Activated T-cell treated with anti-CD3 and anti-CD28 coated beads for 1 hour (primary cell): ENCODE results near the gene MICAL2.

ENCODE experiments used
- DNase-seq: peaks from one replicate; pipeline ENCODE4 v3.0.0-alpha.2; 2020; ENCODE audit warnings: low read depth

MICAL2 gene

DNA sequence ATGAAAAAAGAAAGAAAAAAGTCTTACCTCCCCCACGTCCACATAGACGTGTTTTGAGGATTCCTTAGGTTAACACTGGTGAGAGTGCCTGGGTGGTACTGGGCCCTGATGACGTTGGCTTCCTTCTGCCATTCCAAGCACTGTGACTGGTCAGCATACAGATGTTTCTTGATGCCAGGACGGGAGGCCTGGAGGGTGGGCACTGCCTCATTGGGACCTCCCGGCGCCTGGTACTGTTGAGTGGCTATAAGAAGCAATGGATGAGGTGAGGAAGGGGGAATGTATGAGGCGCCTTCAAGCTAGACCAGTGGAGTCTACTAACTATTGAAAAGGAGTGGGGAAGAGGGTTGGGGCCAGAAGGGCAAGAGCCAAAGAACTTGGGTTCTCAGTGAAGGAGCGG, 45.3 kb downstream of the MICAL2 start:
- no peak for DNase-seq

DNA sequence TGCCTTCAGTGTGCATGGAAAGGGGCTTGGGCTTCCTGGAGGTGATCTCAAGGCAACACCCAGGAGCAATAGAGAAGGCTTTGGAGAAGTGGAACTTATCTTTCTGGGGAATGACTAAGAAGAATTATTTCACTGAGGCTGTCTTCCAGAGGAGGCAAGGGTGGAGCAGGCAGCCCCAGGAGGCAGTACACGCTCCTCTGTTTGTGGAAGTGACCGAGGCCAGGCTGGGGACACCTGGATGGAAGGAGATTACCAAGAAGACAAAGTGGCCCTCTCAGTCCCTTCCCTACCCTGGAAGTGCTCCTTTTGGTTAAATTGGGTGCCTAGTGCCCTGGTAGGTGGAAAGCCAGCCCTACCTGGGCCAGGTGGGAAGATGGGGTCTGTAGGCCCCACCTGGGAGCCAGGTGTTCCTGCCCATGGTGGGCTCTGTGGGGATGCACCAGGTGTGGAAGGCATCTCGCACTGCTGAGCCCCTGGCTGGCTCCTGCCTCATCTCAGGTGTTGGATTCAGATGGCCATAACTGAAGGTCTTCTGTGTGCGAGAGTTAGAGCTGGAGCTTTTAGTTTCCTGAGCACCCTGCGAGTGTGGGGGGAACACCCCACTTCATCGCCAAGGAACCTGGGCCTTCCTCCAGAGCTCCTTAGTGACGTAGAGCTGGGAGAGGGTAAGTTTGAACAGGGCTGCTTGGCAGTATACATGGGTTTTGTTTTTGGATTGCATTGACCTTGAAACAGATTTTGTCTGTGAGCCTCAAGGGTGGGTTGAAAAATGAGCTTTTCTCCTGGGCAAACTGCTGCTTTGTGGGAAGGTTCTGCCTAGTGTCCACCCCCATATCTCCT, 46.1 kb downstream of the MICAL2 start:
- no peak for DNase-seq

GRCh38 chr11:12157241-12157661, 46.9 kb downstream of the MICAL2 start:
- no peak for DNase-seq

- no peak for DNase-seq
Measured at GRCh38 chr11:12158909-12159308, 48.5 kb downstream of the MICAL2 start.

GRCh38 chr11:12159351-12160099, 49.1 kb downstream of the MICAL2 start:
- no peak for DNase-seq

GRCh38 chr11:12160231-12160630, 49.8 kb downstream of the MICAL2 start:
- DNase-seq = no peak

- no peak for DNase-seq
Measured at GRCh38 chr11:12160680-12161079, 50.3 kb downstream of the MICAL2 start.

- DNase-seq = no peak
Measured at GRCh38 chr11:12161137-12161536, 50.7 kb downstream of the MICAL2 start.

DNA sequence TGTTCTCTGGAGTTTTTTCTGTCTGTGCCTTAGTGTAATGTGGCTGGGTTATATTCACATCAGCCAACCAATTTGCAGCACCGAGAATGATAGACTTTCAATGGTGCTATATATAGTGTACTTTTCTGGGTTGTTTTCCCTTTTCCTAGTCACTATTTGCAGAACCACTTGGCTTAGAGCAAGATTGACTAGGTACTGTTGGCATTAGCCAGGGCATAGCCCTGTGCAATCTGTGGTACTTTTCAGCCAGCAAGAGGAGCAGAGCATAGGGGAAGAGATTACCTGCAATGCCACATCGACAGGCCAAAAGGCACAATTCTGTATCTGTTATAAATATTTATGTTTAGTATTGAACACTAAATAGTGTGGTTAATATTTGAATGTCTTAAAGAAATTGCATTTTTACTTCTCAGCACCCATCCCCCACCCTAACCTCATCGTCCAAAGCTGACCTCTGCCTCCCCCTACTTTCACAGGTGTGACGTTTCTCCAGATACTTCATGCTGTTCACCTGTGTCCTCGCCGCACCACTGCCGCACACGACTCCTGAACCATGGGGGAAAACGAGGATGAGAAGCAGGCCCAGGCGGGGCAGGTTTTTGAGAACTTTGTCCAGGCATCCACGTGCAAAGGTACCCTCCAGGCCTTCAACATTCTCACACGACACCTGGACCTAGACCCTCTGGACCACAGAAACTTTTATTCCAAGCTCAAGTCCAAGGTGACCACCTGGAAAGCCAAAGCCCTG, 51.4 kb downstream of the MICAL2 start:
- no peak for DNase-seq

DNA sequence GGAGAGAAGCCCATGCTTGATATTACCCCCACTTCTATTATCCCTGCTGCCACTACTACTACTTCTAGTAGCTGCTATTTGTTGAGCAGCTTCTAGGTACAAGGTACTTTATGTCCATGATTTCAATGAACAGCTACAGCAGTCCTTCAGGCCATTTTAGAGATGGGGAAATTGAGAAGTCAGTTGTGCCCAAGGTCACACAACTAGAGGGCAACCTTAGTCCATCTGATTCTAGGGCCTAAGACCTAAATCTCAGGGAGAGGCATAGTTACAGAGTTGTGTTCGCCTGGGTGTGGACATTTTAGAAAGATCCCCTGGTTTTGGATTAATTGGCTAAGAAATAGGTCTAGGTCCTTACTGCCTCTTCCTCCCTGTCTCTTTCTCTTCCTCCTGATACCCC, 52.3 kb downstream of the MICAL2 start:
- no peak for DNase-seq

GRCh38 chr11:12163181-12163941, 53.0 kb downstream of the MICAL2 start:
- DNase-seq = no peak

GRCh38 chr11:12164061-12165014, 53.9 kb downstream of the MICAL2 start:
- no peak for DNase-seq

DNA sequence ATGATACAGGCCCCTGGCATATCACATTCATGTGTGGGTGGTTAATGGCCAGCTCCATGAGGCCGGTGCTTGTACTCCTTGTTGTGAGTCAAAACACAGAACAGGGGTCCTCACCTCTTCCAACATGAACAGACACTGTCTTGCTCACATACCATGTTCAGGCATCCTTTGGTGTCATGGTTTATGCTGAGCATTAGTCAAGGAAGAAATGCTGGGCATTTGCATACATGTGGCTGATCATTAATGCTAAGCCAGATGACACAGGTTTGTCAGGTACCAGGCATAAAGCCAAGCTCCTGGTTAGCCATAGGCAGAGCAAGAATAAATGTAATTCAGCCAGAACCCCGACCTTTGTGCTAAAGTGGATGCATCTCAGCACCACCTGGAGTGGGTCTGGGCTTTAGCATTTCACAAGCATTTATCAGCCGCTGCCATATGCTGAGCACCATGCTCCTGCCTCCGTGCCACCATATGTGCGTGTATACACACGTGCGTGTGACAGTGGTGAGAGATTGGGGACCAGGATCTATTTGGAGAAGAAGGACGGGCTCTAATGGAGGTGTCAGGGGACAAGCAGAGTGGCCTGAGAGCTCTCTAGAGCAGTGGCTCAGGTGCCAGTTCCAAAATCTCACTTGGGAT, 55.0 kb downstream of the MICAL2 start:
- no peak for DNase-seq

- no peak for DNase-seq
Measured at GRCh38 chr11:12166299-12167060, 56.1 kb downstream of the MICAL2 start.

DNA sequence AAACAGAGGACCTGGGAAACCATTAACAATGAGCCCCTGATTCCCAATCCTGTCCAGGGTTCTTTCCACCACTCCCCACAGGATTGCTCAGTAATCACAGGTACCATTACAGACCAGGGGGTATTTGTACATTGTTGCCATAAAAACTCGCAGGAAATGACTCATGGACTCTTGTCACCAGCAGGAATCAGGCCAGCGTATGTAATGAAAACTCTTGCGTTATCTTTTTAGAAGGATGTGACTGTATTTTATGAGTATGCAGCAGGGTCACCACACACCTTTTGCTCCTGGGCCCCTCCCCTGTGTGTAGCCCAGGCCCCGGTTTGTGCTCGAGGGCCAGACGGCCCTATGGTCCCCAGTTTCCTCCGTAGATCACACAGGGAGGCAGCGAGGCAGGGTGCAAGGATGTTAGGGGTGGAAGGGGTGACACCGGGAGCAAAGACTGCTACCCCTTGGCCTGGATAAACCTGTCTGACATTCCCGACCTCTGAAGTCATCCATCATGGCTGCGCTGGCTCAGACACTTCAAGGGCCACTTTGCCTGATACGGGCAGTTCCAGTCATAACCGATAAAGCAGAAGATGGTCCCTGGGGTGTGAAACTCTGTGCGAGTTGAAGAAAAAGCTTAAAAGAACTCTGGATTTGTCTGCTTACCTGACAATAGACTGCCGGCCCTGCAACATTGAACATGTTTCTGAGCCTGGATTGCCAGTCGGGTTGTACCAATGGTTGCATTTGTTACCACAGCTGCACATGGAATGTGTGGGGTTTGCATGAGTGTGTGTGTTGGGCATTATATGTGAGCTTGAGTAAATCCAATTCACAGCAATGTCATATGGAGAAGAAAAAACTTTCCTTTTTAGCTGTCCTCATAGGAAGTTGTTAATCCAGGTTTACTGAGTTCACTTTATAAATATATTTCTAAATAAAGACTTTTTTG, 56.9 kb downstream of the MICAL2 start:
- no peak for DNase-seq

- DNase-seq = no peak
Measured at GRCh38 chr11:12168114-12168513, 57.7 kb downstream of the MICAL2 start.

- DNase-seq = no peak
Measured at GRCh38 chr11:12169822-12170221, 59.4 kb downstream of the MICAL2 start.

- no peak for DNase-seq
Measured at GRCh38 chr11:12170501-12170900, 60.1 kb downstream of the MICAL2 start.
